K562 (cell line): ENCODE results near the gene CDC45. TPM values are rescaled to one million over a fixed set of nuclear protein-coding genes. Genes with fewer than 3 reads are reported as not detected.

Experiments
- ATF4 ChIP-seq: fragments of 450-650 bp; formaldehyde crosslinking; IDR thresholded peaks from 2 replicates; pipeline ENCODE4 v1.4.0; 2022; ENCODE audit warnings: mild to moderate bottlenecking, moderate library complexity
- BHLHE40 ChIP-seq: IDR thresholded peaks from 2 replicates; pipeline ENCODE4 v1.6.1; 2011; ENCODE audit warnings: low read length, improper control_type of control experiment
- CEBPG ChIP-seq, 3 experiments: fragments of 200-800 bp in 1 of 3; sonication (Bioruptor generic) in 1 of 3; sonication (generic) in 1 of 3; formaldehyde crosslinking in 1 of 3; IDR thresholded peaks in 2 of 3; conservative IDR thresholded peaks in 1 of 3; 2 replicates each; pipeline versions ENCODE4 v1.6.1 to v1.8.0; 2016 to 2022; ENCODE audit warnings: missing compliant biosample characterization in 2 of 3, missing genetic modification characterization in 2 of 3, mild to moderate bottlenecking in 1 of 3, missing genetic modification reagents in 1 of 3
- MYNN ChIP-seq, 2 experiments: sonication (generic); formaldehyde crosslinking in 1 of 2; IDR thresholded peaks; 2 replicates each; pipeline versions ENCODE4 v1.5.0 to v1.6.1; 2016 to 2020; ENCODE audit warnings: antibody characterized with exemption in 1 of 2, missing genetic modification reagents in 1 of 2
- PHF20 ChIP-seq: fragments of 450-650 bp; IDR thresholded peaks from 2 replicates; pipeline ENCODE4 v1.6.1; 2018; ENCODE audit not compliant: partially characterized antibody
- POLR2AphosphoS5 ChIP-seq: IDR thresholded peaks from 2 replicates; pipeline ENCODE4 v1.6.1; 2011; ENCODE audit warnings: mild to moderate bottlenecking, low read depth, low read length, moderate library complexity; ENCODE audit not compliant: control insufficient read depth, insufficient read depth
- SMARCA5 ChIP-seq: fragments of 450-650 bp; IDR thresholded peaks from 2 replicates; pipeline ENCODE4 v1.6.1; 2016
- THRAP3 ChIP-seq: fragments of 450-650 bp; IDR thresholded peaks from 2 replicates; pipeline ENCODE4 v1.6.1; 2016; ENCODE audit warnings: mild to moderate bottlenecking, inconsistent platforms, borderline replicate concordance
- ZBTB11 ChIP-seq, 3 experiments: fragments of 200-800 bp in 1 of 3; fragments of 250-450 bp in 1 of 3; fragments of 450-650 bp in 1 of 3; sonication (Bioruptor Pico) in 1 of 3; sonication (Bioruptor generic) in 1 of 3; formaldehyde crosslinking in 1 of 3; IDR thresholded peaks; 2 replicates each; pipeline versions ENCODE4 v1.6.1 to v1.8.0; 2016 to 2022; ENCODE audit warnings: mild to moderate bottlenecking in 2 of 3, missing genetic modification characterization in 2 of 3, missing compliant biosample characterization in 1 of 3, moderate library complexity in 1 of 3
- ZBTB9 ChIP-seq: fragments of 450-650 bp; formaldehyde crosslinking; IDR thresholded peaks from 2 replicates; pipeline ENCODE4 v1.4.0; 2020; ENCODE audit warnings: mild to moderate bottlenecking, moderate library complexity
- ZC3H11A ChIP-seq: IDR thresholded peaks from 2 replicates; pipeline ENCODE4 v1.6.1; 2012; ENCODE audit warnings: low read depth, low read length, improper control_type of control experiment
- ZNF384 ChIP-seq: IDR thresholded peaks from 2 replicates; pipeline ENCODE4 v1.6.1; 2012; ENCODE audit warnings: low read depth, low read length, improper control_type of control experiment
- polyA plus RNA-seq, 8 experiments: library from polyadenylated mRNA; depleted of rRNA in 4 of 8; stranded (reverse) in 5 of 8; unstranded in 3 of 8; fragments of >200 nt; fragmentation: Nextera tagmentation in 2 of 8; fragmentation: Illumina TruSeq in 1 of 8; extraction: Ambion mirVana in 2 of 8; extraction: Trizol in 1 of 8; gene quantifications; 2 replicates each; pipeline versions ENCODE4 v1.2.1 to v1.2.3, GENCODE V29; 2011 to 2014; ENCODE audit warnings: inconsistent platforms in 1 of 8, missing spikeins in 1 of 8
- total RNA-seq, 7 experiments: library from RNA; depleted of rRNA in 6 of 7; stranded (reverse); fragments of >200 nt in 6 of 7; fragmentation: Illumina TruSeq in 2 of 7; extraction: Trizol in 2 of 7; gene quantifications; 2 replicates each; pipeline versions ENCODE4 v1.2.1 to v1.2.3, GENCODE V29; 2011 to 2021; ENCODE audit warnings: low replicate concordance in 1 of 7
- TF ChIP-seq, protein P1 (sequence below), 2 experiments: fragments of 450-650 bp in 1 of 2; sonication (generic) in 1 of 2; formaldehyde crosslinking; conservative IDR thresholded peaks; 2 replicates each; pipeline versions ENCODE4 v1.4.0 to v1.8.1; 2020 to 2022; ENCODE audit warnings: mild to moderate bottlenecking in 1 of 2, missing genetic modification reagents in 1 of 2
- TF ChIP-seq, protein P2 (sequence below): fragments of 450-650 bp; IDR thresholded peaks from 2 replicates; pipeline ENCODE4 v1.6.1; 2016; ENCODE audit warnings: missing biosample characterization, missing genetic modification characterization
- TF ChIP-seq, protein P3 (sequence below): sonication (generic); formaldehyde crosslinking; IDR thresholded peaks from 2 replicates; pipeline ENCODE4 v1.8.1; 2023; ENCODE audit warnings: mild to moderate bottlenecking, missing genetic modification reagents, moderate library complexity

CDC45 gene
- total and polyA plus RNA-seq, 9 of the 15 experiments (the other 6 are each of a cell fraction or from before 2014, with no cell fraction given) = 251 to 580 (median 410) TPM

DNA sequence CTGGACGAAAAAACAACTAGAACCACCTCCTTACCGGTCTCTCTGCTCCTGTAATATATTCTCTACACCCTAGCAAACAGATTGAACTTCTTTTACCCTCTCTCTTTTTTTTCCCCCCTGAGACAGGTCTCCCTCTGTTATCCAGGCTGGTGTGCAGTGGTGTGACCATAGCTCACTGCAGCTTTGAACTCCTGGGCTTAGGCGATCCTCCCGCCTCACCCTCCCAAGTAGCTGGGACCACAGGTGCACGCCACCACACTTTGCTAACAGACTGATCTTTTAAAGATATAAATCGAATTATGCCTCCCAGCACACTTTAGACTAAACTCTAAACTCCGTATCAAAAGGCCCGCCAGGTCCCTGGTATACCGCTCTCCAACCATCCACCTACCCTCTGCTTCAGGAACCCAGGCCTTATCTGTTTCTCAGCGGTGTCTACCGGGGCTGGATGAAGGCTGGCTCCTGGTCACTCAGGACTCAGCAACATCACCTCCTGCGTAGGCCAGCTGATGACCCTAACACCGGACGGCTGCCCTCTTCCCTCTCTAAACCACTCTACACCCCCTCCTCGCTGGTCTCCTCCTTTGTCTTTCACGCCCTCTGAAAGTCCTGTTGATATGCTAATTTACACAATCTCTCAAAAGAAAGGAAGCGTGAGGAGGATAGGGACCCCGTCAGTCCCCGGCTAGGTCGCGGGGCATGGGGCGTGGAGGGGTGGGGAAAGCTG lies 33.0 kb upstream of the CDC45 start (continued):
- TF ChIP-seq ZBTB11 (CRISPR knock-in tag; IDR thresholded peaks at IDR 0.05) (no peak), ZC3H11A (0 out of 2 replicates have a peak, but pooled peaks have one; percentile 61), POLR2AphosphoS5 (0 out of 2 replicates have a peak, but pooled peaks have one; percentile 14), ZBTB9 (CRISPR knock-in tag) (0 out of 2 replicates have a peak, but pooled peaks have one; percentile 12), CEBPG (CRISPR knock-in tag; IDR thresholded peaks at IDR 0.05) (no peak), CEBPG (tag; conservative IDR thresholded peaks at IDR 0.05 in 1 of 2, IDR thresholded peaks at IDR 0.05 in 1 of 2) (no peak), MYNN (IDR thresholded peaks at IDR 0.05) (peak; percentile 35; the same call in 1 of the 2 replicates), MYNN (CRISPR knock-in tag; IDR thresholded peaks at IDR 0.05) (no peak), ZNF384 (no peak), THRAP3 (0 out of 2 replicates have a peak, but pooled peaks have one; percentile 86), SMARCA5 (peak; percentile 78; the same call in 1 of the 2 replicates), ATF4 (0 out of 2 replicates have a peak, but pooled peaks have one; percentile 37), BHLHE40 (no peak; the same call in 1 of the 2 replicates), PHF20 (peak; percentile 48)
- TF ChIP-seq, protein P1, sequence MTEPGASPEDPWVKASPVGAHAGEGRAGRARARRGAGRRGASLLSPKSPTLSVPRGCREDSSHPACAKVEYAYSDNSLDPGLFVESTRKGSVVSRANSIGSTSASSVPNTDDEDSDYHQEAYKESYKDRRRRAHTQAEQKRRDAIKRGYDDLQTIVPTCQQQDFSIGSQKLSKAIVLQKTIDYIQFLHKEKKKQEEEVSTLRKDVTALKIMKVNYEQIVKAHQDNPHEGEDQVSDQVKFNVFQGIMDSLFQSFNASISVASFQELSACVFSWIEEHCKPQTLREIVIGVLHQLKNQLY (CRISPR knock-in tag; conservative IDR thresholded peaks at IDR 0.05) = 0 out of 4 replicates have a peak, but pooled peaks of 1 of the 2 experiments have one; percentile 26
- TF ChIP-seq, protein P2, sequence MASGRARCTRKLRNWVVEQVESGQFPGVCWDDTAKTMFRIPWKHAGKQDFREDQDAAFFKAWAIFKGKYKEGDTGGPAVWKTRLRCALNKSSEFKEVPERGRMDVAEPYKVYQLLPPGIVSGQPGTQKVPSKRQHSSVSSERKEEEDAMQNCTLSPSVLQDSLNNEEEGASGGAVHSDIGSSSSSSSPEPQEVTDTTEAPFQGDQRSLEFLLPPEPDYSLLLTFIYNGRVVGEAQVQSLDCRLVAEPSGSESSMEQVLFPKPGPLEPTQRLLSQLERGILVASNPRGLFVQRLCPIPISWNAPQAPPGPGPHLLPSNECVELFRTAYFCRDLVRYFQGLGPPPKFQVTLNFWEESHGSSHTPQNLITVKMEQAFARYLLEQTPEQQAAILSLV = no peak
- TF ChIP-seq, protein P3, sequence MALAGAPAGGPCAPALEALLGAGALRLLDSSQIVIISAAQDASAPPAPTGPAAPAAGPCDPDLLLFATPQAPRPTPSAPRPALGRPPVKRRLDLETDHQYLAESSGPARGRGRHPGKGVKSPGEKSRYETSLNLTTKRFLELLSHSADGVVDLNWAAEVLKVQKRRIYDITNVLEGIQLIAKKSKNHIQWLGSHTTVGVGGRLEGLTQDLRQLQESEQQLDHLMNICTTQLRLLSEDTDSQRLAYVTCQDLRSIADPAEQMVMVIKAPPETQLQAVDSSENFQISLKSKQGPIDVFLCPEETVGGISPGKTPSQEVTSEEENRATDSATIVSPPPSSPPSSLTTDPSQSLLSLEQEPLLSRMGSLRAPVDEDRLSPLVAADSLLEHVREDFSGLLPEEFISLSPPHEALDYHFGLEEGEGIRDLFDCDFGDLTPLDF = no peak
